Medulla oblongata (tissue), 1 donor: ENCODE data around the gene MMP19.
"Not testable (repeated sequence)": the region's sequence is repeated elsewhere in the genome, so short reads cannot be mapped to it uniquely, and the experiment has no call there.

ENCODE experiments used
- DNase-seq: peaks from one replicate; pipeline ENCODE4 v3.0.0-alpha.2; 2015; ENCODE audit errors: extremely low spot score

Gene MMP19

GRCh38 chr12:55842681-55843429 is at the start of gene MMP19:
Gene MMP19 (minus strand): TSS chr12:55842936. CDS start chr12:55842830, 106 bp downstream.
- DNase-seq: no peak

- DNase-seq: no peak
Measured at GRCh38 chr12:55891310-55891709, 48.6 kb upstream of the MMP19 start.

- no peak for DNase-seq
Measured at GRCh38 chr12:55885113-55885512, 42.4 kb upstream of the MMP19 start.

- DNase-seq: no peak
Measured at GRCh38 chr12:55877824-55878223, 35.1 kb upstream of the MMP19 start.

GRCh38 chr12:55875704-55876467 is 33.1 kb upstream of the MMP19 start:
- no peak for DNase-seq

- DNase-seq: no peak
Measured at GRCh38 chr12:55874443-55874842, 31.7 kb upstream of the MMP19 start.

GRCh38 chr12:55866454-55867004 is 23.8 kb upstream of the MMP19 start:
- not testable (repeated sequence) for DNase-seq

- no peak for DNase-seq
Measured at GRCh38 chr12:55865327-55865726, 22.6 kb upstream of the MMP19 start.

GRCh38 chr12:55862931-55863330 is 20.2 kb upstream of the MMP19 start:
- DNase-seq: not testable (repeated sequence)

- no peak for DNase-seq
Measured at GRCh38 chr12:55862286-55862685, 19.6 kb upstream of the MMP19 start.

GRCh38 chr12:55861871-55862270 is 19.1 kb upstream of the MMP19 start:
- DNase-seq: no peak

GRCh38 chr12:55861396-55861795 is 18.7 kb upstream of the MMP19 start:
- no peak for DNase-seq

- no peak for DNase-seq
Measured at GRCh38 chr12:55852740-55853139, 10.0 kb upstream of the MMP19 start.

- DNase-seq: no peak
Measured at GRCh38 chr12:55850893-55851292, 8.2 kb upstream of the MMP19 start.

- DNase-seq: no peak
Measured at GRCh38 chr12:55850401-55850800, 7.7 kb upstream of the MMP19 start.

GRCh38 chr12:55849616-55850343 is 7.0 kb upstream of the MMP19 start:
- no peak for DNase-seq

- peak; percentile 49 for DNase-seq
Measured at GRCh38 chr12:55847603-55848291, 5.0 kb upstream of the MMP19 start.

GRCh38 chr12:55847033-55847432 is 4.3 kb upstream of the MMP19 start:
- DNase-seq: no peak

GRCh38 chr12:55845785-55846496 is 3.2 kb upstream of the MMP19 start:
- DNase-seq: no peak

- no peak for DNase-seq
Measured at GRCh38 chr12:55845361-55845760, 2.6 kb upstream of the MMP19 start.

- no peak for DNase-seq
Measured at GRCh38 chr12:55844961-55845360, 2.2 kb upstream of the MMP19 start.
